ENCODE measurements around the gene PCK1. TPM values are rescaled to one million over a fixed set of nuclear protein-coding genes. Genes with fewer than 3 reads are reported as not detected.

Gene PCK1
- total RNA-seq, 3 donors from 2014 or later, result 27.2 to 252 (median 29.3) TPM

DNA sequence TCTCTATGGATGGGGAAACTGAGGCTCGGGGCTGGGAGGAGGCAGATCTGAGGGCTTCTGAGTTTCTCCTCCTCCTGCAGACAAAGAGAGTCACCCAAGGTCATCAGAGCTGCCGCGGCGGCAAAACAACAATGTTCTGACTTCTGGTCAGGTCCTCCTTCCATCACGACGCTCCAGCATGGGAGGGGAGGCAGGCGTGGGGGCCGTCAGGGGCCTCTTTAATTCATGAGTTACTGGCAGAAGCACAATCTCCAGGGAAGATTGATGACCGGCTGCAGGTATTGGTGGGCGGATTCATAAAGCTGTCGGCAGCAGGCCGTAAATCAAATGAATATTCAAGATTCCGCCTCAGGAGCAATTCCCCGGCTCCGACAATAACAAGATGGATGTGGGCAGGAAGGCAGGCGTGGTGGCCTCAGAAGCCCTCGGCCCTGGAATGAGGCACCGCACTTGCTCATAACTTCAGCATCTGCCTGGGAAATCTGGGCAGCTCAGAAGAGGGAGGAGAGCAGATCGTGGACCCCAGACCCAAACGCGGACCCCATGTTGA is 19.1 kb downstream of the PCK1 start:
- intact Hi-C loops (cut with DNase I; ENCODE audit: low total_unique reads), result no loop called here

DNA sequence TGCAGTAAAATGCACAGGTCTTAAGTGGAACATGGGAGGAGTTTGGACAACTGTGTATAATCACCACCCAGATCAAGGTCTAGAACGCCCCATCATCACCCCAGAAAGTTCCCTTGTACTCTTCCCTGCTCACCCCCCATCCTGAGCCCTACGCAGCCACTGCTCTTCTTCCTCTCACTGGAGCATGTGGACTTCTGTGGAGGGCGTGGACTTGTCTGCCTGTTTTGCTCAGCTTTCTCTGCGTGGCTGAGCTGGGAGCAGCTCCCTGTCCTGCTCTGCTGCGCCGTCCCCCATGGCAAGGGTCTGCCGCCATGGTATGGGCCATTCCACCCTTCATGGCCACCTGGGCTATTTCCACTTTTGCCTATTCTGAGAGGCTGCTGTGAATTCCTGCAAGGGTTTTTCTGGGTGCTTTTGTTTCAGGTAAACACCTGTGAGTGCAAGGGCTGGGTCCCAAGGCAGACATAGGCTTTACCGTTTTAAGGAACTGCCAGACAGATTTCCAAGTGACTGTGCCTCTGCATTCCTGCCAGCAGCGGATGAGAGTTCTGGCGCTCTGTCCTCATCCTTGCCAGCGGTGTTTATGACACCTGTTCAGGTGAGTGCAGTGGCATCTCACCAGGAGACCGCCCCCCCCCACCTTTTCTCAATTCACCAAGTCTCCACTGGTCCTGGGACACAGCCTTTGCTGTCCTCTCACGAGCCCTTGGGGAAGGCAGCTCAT is 19.7 kb downstream of the PCK1 start:
- no peaks in the 10 kb centered on the region for H3K4me1 ChIP-seq
- intact Hi-C loops (cut with DNase I; ENCODE audit: low total_unique reads), result no loop called here
- H3K27me3 ChIP-seq, result peaks cover 0 to 61% of the 10 kb centered on the region in 2 donors
- H3K4me3 ChIP-seq, result no peak overlapping the region
- no peak overlapping the region for H3K27ac ChIP-seq
- no peak for DNase-seq (ENCODE audit: low spot score in 2 of 2)
- H3K36me3 ChIP-seq, result no peaks in the 10 kb centered on the region
- no peaks in the 10 kb centered on the region for H3K9me3 ChIP-seq
- TF ChIP-seq, protein P1, sequence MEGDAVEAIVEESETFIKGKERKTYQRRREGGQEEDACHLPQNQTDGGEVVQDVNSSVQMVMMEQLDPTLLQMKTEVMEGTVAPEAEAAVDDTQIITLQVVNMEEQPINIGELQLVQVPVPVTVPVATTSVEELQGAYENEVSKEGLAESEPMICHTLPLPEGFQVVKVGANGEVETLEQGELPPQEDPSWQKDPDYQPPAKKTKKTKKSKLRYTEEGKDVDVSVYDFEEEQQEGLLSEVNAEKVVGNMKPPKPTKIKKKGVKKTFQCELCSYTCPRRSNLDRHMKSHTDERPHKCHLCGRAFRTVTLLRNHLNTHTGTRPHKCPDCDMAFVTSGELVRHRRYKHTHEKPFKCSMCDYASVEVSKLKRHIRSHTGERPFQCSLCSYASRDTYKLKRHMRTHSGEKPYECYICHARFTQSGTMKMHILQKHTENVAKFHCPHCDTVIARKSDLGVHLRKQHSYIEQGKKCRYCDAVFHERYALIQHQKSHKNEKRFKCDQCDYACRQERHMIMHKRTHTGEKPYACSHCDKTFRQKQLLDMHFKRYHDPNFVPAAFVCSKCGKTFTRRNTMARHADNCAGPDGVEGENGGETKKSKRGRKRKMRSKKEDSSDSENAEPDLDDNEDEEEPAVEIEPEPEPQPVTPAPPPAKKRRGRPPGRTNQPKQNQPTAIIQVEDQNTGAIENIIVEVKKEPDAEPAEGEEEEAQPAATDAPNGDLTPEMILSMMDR (IDR thresholded peaks at IDR 0.05), result no peak
- no peak for TF ChIP-seq POLR2A (IDR thresholded peaks at IDR 0.05)
- TF ChIP-seq POLR2AphosphoS5 (IDR thresholded peaks at IDR 0.05), result no peak

More for the DNA sequence above, 19.1 kb downstream of the PCK1 start:
- Histone ChIP-seq H3K4me3 (peak overlapping the region in 1 of 3 donors; percentile 28), H3K36me3 (no peaks in the 10 kb centered on the region), H3K27me3 (peaks cover 0 to 56% of the 10 kb centered on the region in 2 donors), H3K9me3 (no peaks in the 10 kb centered on the region), H3K4me1 (no peaks in the 10 kb centered on the region), H3K27ac (no peak overlapping the region)
- no peak for TF ChIP-seq POLR2AphosphoS5 (IDR thresholded peaks at IDR 0.05)
- TF ChIP-seq, protein P1 (IDR thresholded peaks at IDR 0.05), result no peak
- DNase-seq (ENCODE audit: low spot score in 2 of 2), result no peak

DNA sequence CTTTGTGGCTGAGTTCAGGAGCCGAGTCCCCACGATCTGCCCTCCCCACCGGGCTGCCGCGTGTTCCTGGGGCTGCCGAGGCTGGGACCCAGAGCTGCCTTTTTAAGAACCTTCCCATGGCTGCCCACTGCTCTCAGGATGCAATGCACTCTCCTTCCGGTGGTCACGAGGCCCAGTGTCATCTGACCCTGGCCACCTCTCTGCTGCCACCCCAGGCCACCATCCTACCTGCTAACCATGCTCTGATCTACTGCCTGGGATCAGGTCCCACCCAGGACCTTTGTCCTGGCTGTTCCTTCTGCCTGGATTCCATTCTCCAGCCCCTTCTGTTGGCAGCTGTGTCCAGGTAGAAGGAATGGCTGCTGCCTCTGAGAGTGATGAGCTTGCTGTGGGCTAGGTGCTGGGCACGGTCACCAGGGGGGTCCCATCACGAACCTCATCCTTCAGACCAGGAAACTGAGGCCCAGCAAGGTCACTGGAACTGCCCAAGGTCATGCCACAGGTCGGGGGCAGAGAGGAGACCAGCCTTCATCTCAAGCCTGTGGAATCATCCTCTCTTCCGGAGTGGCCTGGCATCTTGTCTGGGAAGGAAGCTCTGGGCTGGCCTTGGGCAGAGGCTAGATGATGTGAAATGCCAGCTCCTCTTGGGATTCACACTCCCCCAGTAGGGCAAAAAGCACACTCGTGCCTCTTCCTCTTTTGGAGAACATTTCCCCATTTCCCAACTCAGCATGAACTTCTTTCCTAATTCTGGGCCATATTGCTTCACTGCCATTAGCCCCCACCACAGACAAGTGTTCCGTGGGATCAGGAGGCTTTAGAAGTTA is 20.5 kb downstream of the PCK1 start:
- Histone ChIP-seq H3K4me3 (no peak overlapping the region), H3K27ac (peak overlapping the region in 1 of 2 donors; percentile 63), H3K9me3 (no peaks in the 10 kb centered on the region), H3K4me1 (no peaks in the 10 kb centered on the region), H3K27me3 (peaks cover 0 to 68% of the 10 kb centered on the region in 2 donors), H3K36me3 (no peaks in the 10 kb centered on the region)
- no peak for DNase-seq (ENCODE audit: low spot score in 2 of 2)
- TF ChIP-seq POLR2A (IDR thresholded peaks at IDR 0.05) (no peak), POLR2AphosphoS5 (IDR thresholded peaks at IDR 0.05) (no peak)
- TF ChIP-seq, protein P1 (IDR thresholded peaks at IDR 0.05), result no peak
- intact Hi-C loops (cut with DNase I; ENCODE audit: low total_unique reads), result no loop called here

DNA sequence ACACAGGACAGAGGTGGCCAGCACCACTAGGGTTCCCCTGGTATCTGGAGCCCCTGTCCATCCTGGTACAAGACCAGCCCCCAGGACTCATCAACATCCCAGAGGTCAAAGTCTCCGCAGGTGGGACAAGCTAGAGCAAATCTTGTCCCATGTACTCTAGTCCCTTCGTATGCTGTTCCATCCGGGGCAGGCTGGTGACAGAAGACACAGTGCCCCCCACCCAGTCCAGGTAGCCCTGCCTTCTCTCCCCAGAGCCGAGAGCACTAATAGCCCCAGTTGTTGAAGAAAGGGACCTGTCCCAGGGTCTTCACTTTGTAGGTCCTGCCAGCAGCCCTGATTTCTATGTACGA is 21.1 kb downstream of the PCK1 start:
- H3K27ac ChIP-seq, result peak overlapping the region in 1 of 2 donors; percentile 63
- H3K9me3 ChIP-seq, result no peaks in the 10 kb centered on the region
- H3K4me1 ChIP-seq, result no peaks in the 10 kb centered on the region
- DNase-seq (ENCODE audit: low spot score in 2 of 2), result no peak
- intact Hi-C loops (cut with DNase I; ENCODE audit: low total_unique reads), result no loop called here
- no peak overlapping the region for H3K4me3 ChIP-seq
- H3K36me3 ChIP-seq, result no peaks in the 10 kb centered on the region
- TF ChIP-seq, protein P1 (IDR thresholded peaks at IDR 0.05), result no peak
- TF ChIP-seq POLR2A (IDR thresholded peaks at IDR 0.05) (no peak), POLR2AphosphoS5 (IDR thresholded peaks at IDR 0.05) (no peak)
- H3K27me3 ChIP-seq, result peaks cover 0 to 68% of the 10 kb centered on the region in 2 donors

All from breast epithelium (tissue), 4 donors.